Breast epithelium (tissue), 3 donors: ENCODE data around the gene TMEM222.

Experiments
- POLR2A ChIP-seq: fragments of 450-650 bp; IDR thresholded peaks from one replicate; pipeline ENCODE4 v1.6.1; 2016; ENCODE audit warnings: antibody characterized with exemption, mild to moderate bottlenecking, moderate library complexity
- POLR2AphosphoS5 ChIP-seq, 3 donors: sonication (generic); formaldehyde crosslinking; IDR thresholded peaks; one replicate each; pipeline ENCODE4 v1.6.1; 2017; ENCODE audit warnings: antibody characterized with exemption in 3 of 3
- TF ChIP-seq, protein P1 (sequence below), 3 donors: fragments of 450-650 bp; IDR thresholded peaks; one replicate each; pipeline ENCODE4 v1.5.1; 2016 to 2017; ENCODE audit warnings: antibody characterized with exemption in 3 of 3, mild to moderate bottlenecking in 3 of 3, moderate library complexity in 3 of 3

DNA sequence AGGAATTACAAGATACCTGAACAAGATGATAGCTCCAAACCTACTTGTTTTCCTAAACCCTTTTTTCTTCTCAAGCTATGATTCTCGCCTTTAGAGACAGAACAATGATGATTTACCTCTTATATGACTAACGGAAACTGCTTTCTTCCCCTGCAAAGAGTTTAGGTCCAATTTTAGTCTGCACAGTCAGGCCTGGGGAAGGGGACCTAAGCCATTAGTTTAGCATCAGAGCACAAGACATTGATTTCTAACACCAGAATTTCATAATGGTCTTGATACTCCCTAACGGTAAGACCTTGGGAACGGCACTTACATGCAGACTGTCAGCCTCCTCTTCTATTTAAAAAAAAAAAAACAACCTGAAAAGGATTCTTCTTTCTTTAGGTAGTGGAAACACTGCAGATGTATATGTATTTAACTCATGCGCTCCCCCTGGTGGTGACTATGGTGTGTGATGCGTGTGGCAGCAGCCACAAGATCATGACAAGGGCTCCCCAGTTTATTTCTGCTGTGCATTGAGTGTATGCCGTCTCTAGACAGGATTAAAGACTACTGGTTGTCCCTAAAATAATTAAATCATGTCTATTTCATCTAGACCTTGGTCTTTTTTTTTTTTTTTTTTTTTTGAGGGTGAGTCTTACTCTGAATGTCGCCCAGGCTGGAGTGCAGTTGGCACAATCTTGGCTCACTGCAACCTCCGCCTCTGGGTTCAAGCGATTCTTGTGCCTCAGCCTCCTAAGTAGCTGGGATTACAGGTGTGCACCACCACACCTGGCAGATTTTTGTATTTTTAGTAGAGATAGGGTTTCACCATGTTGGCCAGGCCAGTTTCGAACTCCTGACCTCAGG is 37.3 kb upstream of the TMEM222 start:
- TF ChIP-seq, protein P1, sequence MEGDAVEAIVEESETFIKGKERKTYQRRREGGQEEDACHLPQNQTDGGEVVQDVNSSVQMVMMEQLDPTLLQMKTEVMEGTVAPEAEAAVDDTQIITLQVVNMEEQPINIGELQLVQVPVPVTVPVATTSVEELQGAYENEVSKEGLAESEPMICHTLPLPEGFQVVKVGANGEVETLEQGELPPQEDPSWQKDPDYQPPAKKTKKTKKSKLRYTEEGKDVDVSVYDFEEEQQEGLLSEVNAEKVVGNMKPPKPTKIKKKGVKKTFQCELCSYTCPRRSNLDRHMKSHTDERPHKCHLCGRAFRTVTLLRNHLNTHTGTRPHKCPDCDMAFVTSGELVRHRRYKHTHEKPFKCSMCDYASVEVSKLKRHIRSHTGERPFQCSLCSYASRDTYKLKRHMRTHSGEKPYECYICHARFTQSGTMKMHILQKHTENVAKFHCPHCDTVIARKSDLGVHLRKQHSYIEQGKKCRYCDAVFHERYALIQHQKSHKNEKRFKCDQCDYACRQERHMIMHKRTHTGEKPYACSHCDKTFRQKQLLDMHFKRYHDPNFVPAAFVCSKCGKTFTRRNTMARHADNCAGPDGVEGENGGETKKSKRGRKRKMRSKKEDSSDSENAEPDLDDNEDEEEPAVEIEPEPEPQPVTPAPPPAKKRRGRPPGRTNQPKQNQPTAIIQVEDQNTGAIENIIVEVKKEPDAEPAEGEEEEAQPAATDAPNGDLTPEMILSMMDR (IDR thresholded peaks at IDR 0.05), result peak; percentile 57 to 71 (median 70)
- TF ChIP-seq POLR2AphosphoS5 (IDR thresholded peaks at IDR 0.05) (no peak), POLR2A (no peak)
